BLaER1 (cell line): ENCODE data around the gene SAMD4B.
A peak's percentile ranks its signal among the peaks of the same experiment; 100 is the strongest.
"Not testable (repeated sequence)": the region's sequence is repeated elsewhere in the genome, so short reads cannot be mapped to it uniquely, and the experiment has no call there.

Experiments
- H3K27ac ChIP-seq: shearing (Covaris generic); formaldehyde crosslinking; 2 replicates; pipeline ENCODE4 v1.8.1; 2022
- H3K27me3 ChIP-seq: shearing (Covaris generic); formaldehyde crosslinking; 2 replicates; pipeline ENCODE4 v1.8.1; 2022
- H3K36me3 ChIP-seq: shearing (Covaris generic); formaldehyde crosslinking; 2 replicates; pipeline ENCODE4 v1.8.1; 2022
- H3K4me1 ChIP-seq: shearing (Covaris generic); formaldehyde crosslinking; 2 replicates; pipeline ENCODE4 v1.8.1; 2022
- H3K4me2 ChIP-seq: shearing (Covaris generic); formaldehyde crosslinking; 2 replicates; pipeline ENCODE4 v1.8.1; 2022
- H3K4me3 ChIP-seq: shearing (Covaris generic); formaldehyde crosslinking; 2 replicates; pipeline ENCODE4 v1.8.1; 2022
- H3K9ac ChIP-seq: shearing (Covaris generic); formaldehyde crosslinking; 2 replicates; pipeline ENCODE4 v1.8.1; 2022
- H3K9me3 ChIP-seq: shearing (Covaris generic); formaldehyde crosslinking; 2 replicates; pipeline ENCODE4 v1.8.1; 2022
- H4K20me1 ChIP-seq: shearing (Covaris generic); formaldehyde crosslinking; 2 replicates; pipeline ENCODE4 v1.8.1; 2022
- Cebpa-rat ChIP-seq: shearing (Covaris generic); IDR thresholded peaks from 2 replicates; pipeline ENCODE4 v1.8.1; 2022

Gene SAMD4B

DNA sequence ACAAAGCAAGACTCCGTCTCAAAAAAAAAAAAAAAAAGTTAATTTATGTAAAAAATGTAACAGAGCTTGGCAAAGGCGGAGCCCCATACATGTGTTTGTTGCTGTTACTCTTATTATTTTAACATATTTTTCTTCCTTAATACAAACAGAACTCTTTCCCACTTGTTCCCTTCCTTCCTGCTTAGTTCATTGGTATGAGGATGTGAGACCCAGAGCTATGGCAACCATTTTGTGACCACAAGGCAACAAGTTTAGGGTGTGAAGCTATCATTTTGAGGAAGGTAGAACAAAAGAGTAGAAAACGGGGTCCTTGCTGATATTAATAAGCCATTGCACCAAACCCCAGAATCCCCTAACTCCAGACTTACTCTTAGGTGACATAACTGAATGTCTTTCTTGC, 40.7 kb upstream of the SAMD4B start:
- Histone ChIP-seq H3K4me3 (no peak overlapping the region), H3K4me1 (peaks cover 24% of the 10 kb centered on the region), H3K27ac (no peak overlapping the region), H3K36me3 (peaks cover 3% of the 10 kb centered on the region; the same call in 1 of the 2 replicates), H3K9me3 (no peaks in the 10 kb centered on the region), H4K20me1 (peaks cover 22% of the 10 kb centered on the region; the same call in 1 of the 2 replicates), H3K4me2 (no peak overlapping the region), H3K27me3 (no peaks in the 10 kb centered on the region), H3K9ac (no peak overlapping the region)
- TF ChIP-seq Cebpa-rat, result no peak

DNA sequence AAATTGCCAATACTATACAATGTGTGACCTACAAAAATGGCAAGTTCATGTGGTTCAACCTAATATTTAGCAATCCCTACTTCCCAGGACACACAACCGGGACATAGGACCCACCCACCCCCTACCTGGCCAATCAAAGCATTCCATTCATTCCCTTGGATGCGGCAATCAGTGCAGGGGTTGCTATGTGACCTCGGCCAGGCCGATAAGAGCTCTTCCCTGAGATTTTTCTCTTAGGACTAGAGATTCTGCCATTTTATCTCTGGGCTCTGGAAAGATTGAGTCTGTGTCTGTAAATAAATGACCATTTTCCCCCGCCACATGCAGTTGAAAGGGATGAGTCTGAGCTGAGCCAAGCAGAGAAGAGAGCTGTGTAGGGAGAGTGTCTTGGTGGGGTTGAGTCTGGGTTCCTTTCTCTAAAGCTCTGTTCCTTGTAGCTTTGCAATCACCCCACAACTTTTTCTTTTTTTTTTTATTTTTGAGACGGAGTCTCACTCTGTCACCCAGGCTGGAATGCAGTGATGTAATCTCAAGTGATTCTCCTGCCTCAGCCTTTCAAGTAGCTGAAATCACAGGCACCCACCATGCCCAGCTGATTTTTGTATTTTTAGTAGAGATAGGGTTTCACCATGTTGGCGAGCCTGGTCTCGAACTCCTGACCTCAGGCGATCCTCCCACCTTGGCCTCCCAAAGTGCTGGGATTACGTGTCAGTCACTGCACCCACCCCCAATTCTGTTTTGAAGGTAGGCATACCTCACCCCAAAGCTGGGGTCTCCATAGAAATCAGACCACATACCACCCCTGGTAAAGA, 38.6 kb upstream of the SAMD4B start:
- no peaks in the 10 kb centered on the region for H3K9me3 ChIP-seq
- H3K9ac ChIP-seq, result no peak overlapping the region
- no peak overlapping the region for H3K4me3 ChIP-seq
- no peak overlapping the region for H3K27ac ChIP-seq
- H3K4me2 ChIP-seq, result no peak overlapping the region
- H4K20me1 ChIP-seq, result peaks cover 42% of the 10 kb centered on the region
- peaks cover 16% of the 10 kb centered on the region for H3K4me1 ChIP-seq
- peaks cover 23% of the 10 kb centered on the region for H3K36me3 ChIP-seq
- H3K27me3 ChIP-seq, result no peaks in the 10 kb centered on the region
- TF ChIP-seq Cebpa-rat, result no peak

DNA sequence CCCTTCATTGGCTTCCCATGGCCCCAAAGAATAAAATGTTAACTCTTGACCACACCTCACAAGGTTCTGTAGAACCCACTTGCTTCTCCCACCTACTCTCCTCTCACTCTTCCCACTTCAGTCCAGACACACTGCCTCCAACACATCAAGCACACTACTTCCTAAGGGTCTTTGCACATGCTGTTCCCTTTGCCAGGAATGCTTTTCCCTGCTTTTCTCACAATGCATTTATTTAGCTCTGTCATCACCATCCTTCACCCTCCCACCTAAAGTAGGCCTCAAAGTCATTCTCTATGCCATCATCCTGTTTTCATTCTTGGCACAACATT, 38.1 kb upstream of the SAMD4B start:
- Histone ChIP-seq H3K4me2 (no peak overlapping the region), H3K27me3 (no peaks in the 10 kb centered on the region), H4K20me1 (peaks cover 48% of the 10 kb centered on the region), H3K4me1 (peaks cover 16% of the 10 kb centered on the region), H3K4me3 (no peak overlapping the region), H3K27ac (no peak overlapping the region), H3K9me3 (no peaks in the 10 kb centered on the region), H3K36me3 (peaks cover 29% of the 10 kb centered on the region), H3K9ac (no peak overlapping the region)
- no peak for TF ChIP-seq Cebpa-rat

DNA sequence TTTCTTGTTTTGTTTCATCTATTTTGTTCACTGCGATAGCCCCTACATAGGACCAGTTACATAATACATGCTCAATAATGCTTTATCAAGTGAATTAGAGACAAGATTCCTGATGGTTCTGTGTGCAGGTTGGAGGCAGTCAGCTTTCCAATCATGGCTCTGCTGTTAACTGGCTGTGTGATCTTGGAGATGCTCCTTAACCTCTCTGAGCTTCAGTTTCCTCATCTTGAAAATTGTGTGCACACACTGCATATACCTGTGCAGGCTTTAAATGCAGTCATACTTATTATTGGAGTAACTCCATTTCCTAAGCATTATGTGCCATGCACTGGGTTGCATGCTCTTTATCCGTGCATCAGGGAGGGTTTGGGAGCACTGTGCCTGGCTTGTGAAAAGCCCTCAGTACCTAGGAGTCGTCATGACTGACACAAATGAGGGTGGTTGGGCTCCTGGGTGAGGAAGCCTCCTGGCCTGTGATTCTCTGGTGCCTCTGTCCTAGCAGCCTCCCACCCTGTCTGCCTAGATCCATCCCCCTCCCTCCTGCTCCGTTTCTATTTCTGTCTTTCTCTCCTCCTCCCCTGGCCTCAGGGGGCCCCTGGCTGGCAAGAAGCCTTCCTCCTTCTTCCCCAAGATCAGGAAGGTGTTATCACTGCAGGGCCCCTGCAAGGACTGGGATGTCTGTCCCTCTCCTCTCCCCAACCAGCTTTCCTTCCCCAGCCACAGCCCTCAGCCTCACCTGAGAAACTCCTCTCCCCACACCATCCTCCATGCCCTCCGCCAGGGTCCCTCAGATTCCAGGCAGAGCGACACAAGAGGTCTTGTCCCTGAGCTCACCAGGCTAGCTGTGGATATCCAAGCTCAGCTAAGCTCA, 37.3 kb upstream of the SAMD4B start:
- peak overlapping the region; percentile 59; the same call in 1 of the 2 replicates for H3K9ac ChIP-seq
- no peak for TF ChIP-seq Cebpa-rat

DNA sequence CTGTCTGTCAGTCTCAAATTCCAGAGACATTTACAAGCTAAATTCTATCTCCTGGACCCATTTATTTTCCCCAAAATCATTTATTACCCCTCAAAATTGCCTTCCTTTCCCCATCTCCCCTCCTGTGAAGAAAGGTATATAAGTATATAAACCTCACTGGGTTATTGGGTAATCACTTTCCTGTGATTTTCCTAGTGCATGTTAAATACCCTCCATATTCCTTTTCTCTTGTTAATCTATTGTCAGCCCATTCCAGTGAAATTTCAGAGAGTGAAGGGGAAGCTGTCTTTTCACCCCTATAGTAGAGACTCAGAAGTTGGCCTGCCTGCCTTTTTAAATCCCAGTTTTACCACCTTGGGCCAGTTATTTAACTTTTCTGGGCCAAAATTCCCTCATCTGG, 36.1 kb upstream of the SAMD4B start:
- no peak overlapping the region for H3K4me3 ChIP-seq
- peaks cover 48% of the 10 kb centered on the region for H3K36me3 ChIP-seq
- no peak overlapping the region for H3K27ac ChIP-seq
- H3K9me3 ChIP-seq, result no peaks in the 10 kb centered on the region
- H4K20me1 ChIP-seq, result peaks cover 67% of the 10 kb centered on the region
- H3K4me2 ChIP-seq, result no peak overlapping the region
- no peak overlapping the region for H3K9ac ChIP-seq
- no peaks in the 10 kb centered on the region for H3K27me3 ChIP-seq
- no peak for TF ChIP-seq Cebpa-rat
- H3K4me1 ChIP-seq, result peaks cover 25% of the 10 kb centered on the region

More for the DNA sequence above, 37.3 kb upstream of the SAMD4B start:
- Histone ChIP-seq H3K27me3 (no peaks in the 10 kb centered on the region), H4K20me1 (peaks cover 56% of the 10 kb centered on the region), H3K4me3 (no peak overlapping the region), H3K9me3 (no peaks in the 10 kb centered on the region), H3K36me3 (peaks cover 37% of the 10 kb centered on the region), H3K4me1 (peaks cover 16% of the 10 kb centered on the region), H3K4me2 (peak overlapping the region; percentile 68), H3K27ac (no peak overlapping the region; the same call in 1 of the 2 replicates)

DNA sequence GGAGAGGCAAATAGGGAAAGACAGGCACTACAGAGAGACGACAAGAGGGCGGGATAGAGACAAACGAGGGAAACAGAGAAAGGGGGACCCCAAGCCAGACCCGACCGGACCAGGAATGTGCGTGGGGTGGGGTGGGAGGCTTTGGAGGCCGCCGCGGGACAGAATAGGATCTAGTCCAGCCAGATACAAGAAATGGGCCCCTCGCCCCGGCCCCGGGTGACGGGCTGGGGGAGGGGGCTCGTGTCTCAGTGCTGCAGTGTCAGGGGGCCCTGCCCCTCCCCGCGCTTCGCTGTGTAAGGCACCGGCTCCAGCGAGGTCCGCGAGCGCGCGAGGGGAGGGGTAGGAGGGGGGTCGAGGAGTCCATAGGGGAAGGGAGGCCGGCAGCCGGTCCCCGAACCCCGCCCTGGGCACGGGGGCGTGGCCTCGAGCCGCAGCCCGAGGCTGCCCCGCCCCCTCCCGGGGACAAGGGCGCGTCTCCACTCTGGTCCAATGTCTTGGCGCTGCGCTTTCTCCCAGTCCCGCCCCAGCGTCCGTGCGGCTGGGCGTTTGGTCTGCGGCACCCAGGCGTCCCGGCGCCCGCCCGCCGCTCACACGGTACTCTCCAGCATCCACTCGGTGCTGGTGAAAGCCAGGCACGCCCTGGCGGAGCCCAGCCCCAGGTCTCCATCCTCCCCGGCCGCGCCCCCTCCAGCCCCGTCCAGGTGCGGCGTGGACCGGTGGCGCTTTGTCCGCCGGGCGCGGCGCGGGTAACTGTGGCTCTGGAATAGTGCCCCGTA, 35.0 kb upstream of the SAMD4B start:
- no peak overlapping the region for H3K4me3 ChIP-seq
- peaks cover 79% of the 10 kb centered on the region for H4K20me1 ChIP-seq
- H3K27ac ChIP-seq, result no peak overlapping the region
- H3K4me1 ChIP-seq, result peaks cover 26% of the 10 kb centered on the region
- H3K36me3 ChIP-seq, result peaks cover 60% of the 10 kb centered on the region
- H3K4me2 ChIP-seq, result no peak overlapping the region
- no peaks in the 10 kb centered on the region for H3K9me3 ChIP-seq
- no peak overlapping the region for H3K9ac ChIP-seq
- no peak for TF ChIP-seq Cebpa-rat
- H3K27me3 ChIP-seq, result no peaks in the 10 kb centered on the region

DNA sequence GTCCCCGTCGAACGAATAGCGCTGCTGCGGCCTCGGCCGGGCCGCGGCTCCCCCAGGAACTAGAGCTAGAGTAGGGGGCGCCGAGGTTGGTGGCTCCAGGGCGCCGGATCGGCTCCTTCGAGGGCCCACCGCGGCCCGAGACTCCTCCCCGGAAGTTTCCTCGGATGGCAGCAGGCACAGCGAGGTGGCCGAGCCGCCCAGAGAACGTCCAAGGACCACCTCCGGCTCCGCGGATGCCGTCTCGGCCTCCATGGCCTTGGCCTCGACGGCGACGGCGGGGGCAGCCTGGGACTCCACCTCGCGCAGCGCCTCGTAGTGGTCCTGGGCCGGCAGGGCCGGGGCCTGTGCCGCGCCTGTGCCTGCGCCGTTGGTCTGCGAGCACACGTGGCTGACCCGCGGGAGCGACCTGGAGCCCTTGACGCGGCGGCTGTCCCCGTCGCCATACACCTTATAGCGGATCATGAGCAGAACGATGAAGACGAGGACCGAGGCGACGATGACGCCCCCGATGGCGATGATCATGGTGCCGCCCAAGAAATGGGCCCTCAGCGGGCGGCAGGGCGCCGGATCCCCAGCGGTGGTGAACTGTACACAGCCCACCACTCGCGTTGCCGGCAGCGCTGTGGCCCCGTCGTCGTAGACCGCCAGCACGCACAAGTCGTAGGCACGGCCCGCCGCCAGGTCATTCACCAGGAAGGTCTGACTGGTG, 34.2 kb upstream of the SAMD4B start:
- Histone ChIP-seq H3K36me3 (peaks cover 67% of the 10 kb centered on the region), H3K27ac (no peak overlapping the region), H3K27me3 (no peaks in the 10 kb centered on the region), H3K4me2 (no peak overlapping the region), H3K9ac (no peak overlapping the region), H4K20me1 (peaks cover 86% of the 10 kb centered on the region), H3K4me1 (peaks cover 26% of the 10 kb centered on the region), H3K9me3 (no peaks in the 10 kb centered on the region), H3K4me3 (no peak overlapping the region)
- no peak for TF ChIP-seq Cebpa-rat

DNA sequence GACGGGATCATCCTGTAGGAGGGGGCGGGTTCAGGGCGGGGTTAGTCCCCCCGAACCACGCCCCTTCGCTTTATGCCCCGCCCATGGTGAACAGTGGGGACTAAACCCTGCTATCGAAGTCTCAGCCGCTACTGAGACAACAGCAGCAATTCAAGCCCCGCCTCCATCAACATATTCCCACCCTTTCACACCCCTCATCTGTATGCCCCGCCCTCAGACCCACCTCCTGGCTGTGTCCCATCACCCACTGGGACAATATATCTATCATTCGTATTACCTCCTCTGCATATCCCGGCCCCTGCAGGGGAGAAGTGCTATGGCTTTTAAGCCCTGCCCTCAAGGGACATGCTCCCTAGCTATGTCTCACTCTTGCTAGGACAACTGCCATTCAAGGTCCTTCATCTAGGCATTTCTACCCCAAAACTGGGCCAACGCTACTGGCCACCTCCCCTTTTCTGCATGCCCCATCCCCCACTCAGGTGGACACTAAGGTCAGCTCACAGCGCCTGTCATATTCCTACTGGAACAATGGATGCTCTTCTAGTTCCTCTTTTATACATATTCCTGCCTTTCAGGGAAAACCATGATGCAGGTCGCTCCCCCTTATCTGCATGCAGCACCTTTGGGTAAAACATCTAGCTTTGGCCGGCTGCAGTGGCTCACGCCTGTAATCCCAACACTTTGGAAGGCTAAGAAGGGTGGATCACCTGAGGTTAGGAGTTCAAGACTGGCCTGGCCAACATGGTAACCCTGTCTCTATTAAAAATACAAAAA, 33.5 kb upstream of the SAMD4B start:
- TF ChIP-seq Cebpa-rat, result no peak
- Histone ChIP-seq H3K9me3 (no peaks in the 10 kb centered on the region), H3K27me3 (no peaks in the 10 kb centered on the region), H3K4me3 (no peak overlapping the region), H3K4me2 (no peak overlapping the region), H3K36me3 (peaks cover 75% of the 10 kb centered on the region), H3K4me1 (peaks cover 26% of the 10 kb centered on the region), H4K20me1 (peaks cover 91% of the 10 kb centered on the region), H3K9ac (no peak overlapping the region), H3K27ac (no peak overlapping the region)

DNA sequence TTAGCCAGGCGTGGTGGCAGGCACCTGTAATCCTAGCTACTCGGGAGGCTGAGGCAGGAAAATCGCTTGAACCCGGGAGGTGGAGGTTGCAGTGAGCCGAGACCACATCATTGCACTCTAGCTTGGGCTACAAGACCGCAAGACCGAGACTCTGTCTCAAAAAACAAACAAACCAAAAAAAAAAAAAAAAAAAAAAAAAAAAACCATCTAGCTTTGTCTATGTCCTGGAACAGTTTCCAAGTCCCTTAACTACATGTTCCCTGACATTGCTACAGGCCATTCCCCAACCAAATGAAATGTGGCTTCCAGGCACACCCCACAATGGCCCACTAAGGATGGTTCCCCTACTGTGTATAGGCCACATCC, 32.9 kb upstream of the SAMD4B start:
- not testable (repeated sequence) for H3K4me3 ChIP-seq, H3K4me2 ChIP-seq, H3K27me3 ChIP-seq, H3K27ac ChIP-seq, H3K9ac ChIP-seq, H3K9me3 ChIP-seq
- Histone ChIP-seq H4K20me1 (peaks cover 97% of the 10 kb centered on the region), H3K4me1 (peaks cover 26% of the 10 kb centered on the region), H3K36me3 (peaks cover 81% of the 10 kb centered on the region)
